OCI-LY3 (cell line): ENCODE measurements around the gene OIT3.

Experiments
- CTCF ChIP-seq: fragments of 200-600, 300-600 bp; sonication (generic); IDR thresholded peaks from 2 replicates; pipeline ENCODE4 v1.5.1; 2014; ENCODE audit warnings: antibody characterized with exemption, low read length, low read depth
- EZH2phosphoT487 ChIP-seq: fragments of 200-600 bp; shearing (Covaris generic); IDR thresholded peaks from 2 replicates; pipeline ENCODE4 v1.6.1; 2018; ENCODE audit warnings: antibody characterized with exemption, mixed run types, low read depth

- TF ChIP-seq CTCF (no peak), EZH2phosphoT487 (no peak)
Observed at GRCh38 chr10:72981028-72981881, 87.7 kb downstream of the OIT3 start.
